Breast epithelium (tissue), 4 donors: ENCODE results near the gene DDX24. TPM values are rescaled to one million over a fixed set of nuclear protein-coding genes. Genes with fewer than 3 reads are reported as not detected.

ENCODE experiments used
- DNase-seq, 2 donors: peaks; one replicate each; pipeline ENCODE4 v3.0.0-alpha.2; 2019; ENCODE audit warnings: low spot score in 2 of 2
- H3K27ac ChIP-seq, 2 donors: fragments of 200-600 bp; sonication (generic) in 1 of 2; one replicate each; pipeline ENCODE4 v1.5.1; 2016 to 2019; ENCODE audit warnings: mild to moderate bottlenecking in 1 of 2
- H3K27me3 ChIP-seq, 2 donors: fragments of 200-600 bp; sonication (generic) in 1 of 2; one replicate each; pipeline versions ENCODE4 v1.5.1 to v1.6.0; 2017 to 2019; ENCODE audit warnings: control low read depth in 1 of 2, mild to moderate bottlenecking in 1 of 2
- H3K36me3 ChIP-seq: fragments of 200-600 bp; one replicate; pipeline ENCODE4 v1.5.1; 2019
- H3K4me1 ChIP-seq, 2 donors: fragments of 200-600 bp; sonication (generic); one replicate each; pipeline ENCODE4 v1.5.1; 2016 to 2019; ENCODE audit warnings: control low read depth in 1 of 2
- H3K4me3 ChIP-seq, 3 donors: fragments of 200-600 bp; sonication (generic); 1 replicate in 2 of 3; 2 replicates in 1 of 3; pipeline ENCODE4 v1.5.1; 2016 to 2019; ENCODE audit warnings: mild to moderate bottlenecking in 3 of 3, moderate library complexity in 2 of 3
- H3K9me3 ChIP-seq, 2 donors: fragments of 200-600 bp; sonication (generic) in 1 of 2; one replicate each; pipeline ENCODE4 v1.5.1; 2016 to 2019; ENCODE audit warnings: control low read depth in 1 of 2
- CTCF ChIP-seq, 3 donors: fragments of 450-650 bp; IDR thresholded peaks; one replicate each; pipeline ENCODE4 v1.5.1; 2016 to 2017; ENCODE audit warnings: antibody characterized with exemption in 3 of 3, mild to moderate bottlenecking in 3 of 3, moderate library complexity in 3 of 3
- POLR2A ChIP-seq: fragments of 450-650 bp; IDR thresholded peaks from one replicate; pipeline ENCODE4 v1.6.1; 2016; ENCODE audit warnings: antibody characterized with exemption, mild to moderate bottlenecking, moderate library complexity
- POLR2AphosphoS5 ChIP-seq, 3 donors: sonication (generic); formaldehyde crosslinking; IDR thresholded peaks; one replicate each; pipeline ENCODE4 v1.6.1; 2017; ENCODE audit warnings: antibody characterized with exemption in 3 of 3
- intact Hi-C: fragments of 100-400 bp; cut with DNase I; formaldehyde crosslinking; loops from one replicate; pipeline ENCODE4 v1.15.1; 2023; ENCODE audit warnings: low total_unique reads
- total RNA-seq, 3 donors: library from RNA; depleted of rRNA; stranded (reverse); fragments of >200 nt; gene quantifications; one replicate each; pipeline ENCODE4 v1.1.0, GENCODE V29; 2016

Gene DDX24
- total RNA-seq, 3 donors from 2014 or later: 156 to 201 (median 172) TPM

- no peak overlapping the region for H3K27ac ChIP-seq
- DNase-seq: peak in 1 of 2 donors; percentile 12
- no peak overlapping the region for H3K4me3 ChIP-seq
- no peaks in the 10 kb centered on the region for H3K9me3 ChIP-seq
- no peaks in the 10 kb centered on the region for H3K27me3 ChIP-seq
- intact Hi-C loops: no loop called here
- H3K4me1 ChIP-seq: no peaks in the 10 kb centered on the region
- TF ChIP-seq POLR2AphosphoS5 (IDR thresholded peaks at IDR 0.05): no peak
- no peak for TF ChIP-seq CTCF (IDR thresholded peaks at IDR 0.05)
- no peak for TF ChIP-seq POLR2A
- H3K36me3 ChIP-seq: peaks cover 15% of the 10 kb centered on the region
Observed at GRCh38 chr14:94049625-94050023, 31.4 kb downstream of the DDX24 start.

GRCh38 chr14:94048691-94049624 is 32.0 kb downstream of the DDX24 start:
- Histone ChIP-seq H3K4me1 (no peaks in the 10 kb centered on the region), H3K27ac (no peak overlapping the region), H3K4me3 (no peak overlapping the region), H3K27me3 (no peaks in the 10 kb centered on the region), H3K9me3 (no peaks in the 10 kb centered on the region), H3K36me3 (peaks cover 15% of the 10 kb centered on the region)
- no peak for TF ChIP-seq POLR2A
- no peak for TF ChIP-seq CTCF (IDR thresholded peaks at IDR 0.05)
- no peak for TF ChIP-seq POLR2AphosphoS5 (IDR thresholded peaks at IDR 0.05)
- intact Hi-C loops: no loop called here
- no peak for DNase-seq

- Histone ChIP-seq H3K27ac (no peak overlapping the region), H3K4me3 (no peak overlapping the region), H3K4me1 (no peaks in the 10 kb centered on the region), H3K27me3 (no peaks in the 10 kb centered on the region), H3K9me3 (no peaks in the 10 kb centered on the region), H3K36me3 (peaks cover 15% of the 10 kb centered on the region)
- DNase-seq: peak in 1 of 2 donors; percentile 25
- intact Hi-C loops: no loop called here
- TF ChIP-seq POLR2AphosphoS5 (IDR thresholded peaks at IDR 0.05) (no peak), CTCF (IDR thresholded peaks at IDR 0.05) (no peak)
Observed at GRCh38 chr14:94047581-94047980, 33.4 kb downstream of the DDX24 start.

GRCh38 chr14:94046696-94047250 is 34.2 kb downstream of the DDX24 start:
- DNase-seq: peak in 1 of 2 donors; percentile 46
- TF ChIP-seq POLR2AphosphoS5 (IDR thresholded peaks at IDR 0.05): no peak
- TF ChIP-seq CTCF (IDR thresholded peaks at IDR 0.05): no peak
- TF ChIP-seq POLR2A: no peak
- intact Hi-C loops: no loop called here
- no peaks in the 10 kb centered on the region for H3K27me3 ChIP-seq
- no peaks in the 10 kb centered on the region for H3K9me3 ChIP-seq
- no peak overlapping the region for H3K4me3 ChIP-seq
- H3K4me1 ChIP-seq: no peaks in the 10 kb centered on the region
- H3K36me3 ChIP-seq: peaks cover 11% of the 10 kb centered on the region
- no peak overlapping the region for H3K27ac ChIP-seq
